Tibial nerve (tissue), 4 donors: Measurements from ENCODE around the gene MRPS18B.

Source experiments
- CTCF ChIP-seq, 5 experiments: fragments of 200-600 bp in 3 of 5; fragments of 450-650 bp in 2 of 5; sonication (generic) in 3 of 5; IDR thresholded peaks; one replicate each; pipeline ENCODE4 v1.5.1; 2016 to 2019; ENCODE audit warnings: antibody characterized with exemption in 5 of 5, mild to moderate bottlenecking in 3 of 5, moderate library complexity in 2 of 5
- EP300 ChIP-seq, 2 donors: sonication (generic); formaldehyde crosslinking; IDR thresholded peaks; one replicate each; pipeline ENCODE4 v1.6.1; 2017; ENCODE audit warnings: antibody characterized with exemption in 2 of 2, mild to moderate bottlenecking in 1 of 2
- POLR2A ChIP-seq, 2 donors: fragments of 450-650 bp; IDR thresholded peaks; one replicate each; pipeline ENCODE4 v1.6.1; 2017; ENCODE audit warnings: antibody characterized with exemption in 2 of 2, mild to moderate bottlenecking in 2 of 2, moderate library complexity in 2 of 2

GRCh38 chr6:30571762-30572082 lies 45.9 kb upstream of the MRPS18B start:
- TF ChIP-seq POLR2A (IDR thresholded peaks at IDR 0.05) (no peak), CTCF (IDR thresholded peaks at IDR 0.05) (no peak), EP300 (IDR thresholded peaks at IDR 0.05) (no peak)
